Amygdala (tissue), 56 donors: ENCODE measurements around the gene NET1.
A peak's percentile ranks its signal among the peaks of the same experiment; 100 is the strongest.
"Not testable (repeated sequence)": the region's sequence is repeated elsewhere in the genome, so short reads cannot be mapped to it uniquely, and the experiment has no call there.

Source experiments
- DNase-seq, 56 donors: peaks; one replicate each; lab custom pipeline; 2025; lab: John Stamatoyannopoulos, UW

The NET1 gene, protein sequence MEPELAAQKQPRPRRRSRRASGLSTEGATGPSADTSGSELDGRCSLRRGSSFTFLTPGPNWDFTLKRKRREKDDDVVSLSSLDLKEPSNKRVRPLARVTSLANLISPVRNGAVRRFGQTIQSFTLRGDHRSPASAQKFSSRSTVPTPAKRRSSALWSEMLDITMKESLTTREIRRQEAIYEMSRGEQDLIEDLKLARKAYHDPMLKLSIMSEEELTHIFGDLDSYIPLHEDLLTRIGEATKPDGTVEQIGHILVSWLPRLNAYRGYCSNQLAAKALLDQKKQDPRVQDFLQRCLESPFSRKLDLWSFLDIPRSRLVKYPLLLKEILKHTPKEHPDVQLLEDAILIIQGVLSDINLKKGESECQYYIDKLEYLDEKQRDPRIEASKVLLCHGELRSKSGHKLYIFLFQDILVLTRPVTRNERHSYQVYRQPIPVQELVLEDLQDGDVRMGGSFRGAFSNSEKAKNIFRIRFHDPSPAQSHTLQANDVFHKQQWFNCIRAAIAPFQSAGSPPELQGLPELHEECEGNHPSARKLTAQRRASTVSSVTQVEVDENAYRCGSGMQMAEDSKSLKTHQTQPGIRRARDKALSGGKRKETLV

DNA sequence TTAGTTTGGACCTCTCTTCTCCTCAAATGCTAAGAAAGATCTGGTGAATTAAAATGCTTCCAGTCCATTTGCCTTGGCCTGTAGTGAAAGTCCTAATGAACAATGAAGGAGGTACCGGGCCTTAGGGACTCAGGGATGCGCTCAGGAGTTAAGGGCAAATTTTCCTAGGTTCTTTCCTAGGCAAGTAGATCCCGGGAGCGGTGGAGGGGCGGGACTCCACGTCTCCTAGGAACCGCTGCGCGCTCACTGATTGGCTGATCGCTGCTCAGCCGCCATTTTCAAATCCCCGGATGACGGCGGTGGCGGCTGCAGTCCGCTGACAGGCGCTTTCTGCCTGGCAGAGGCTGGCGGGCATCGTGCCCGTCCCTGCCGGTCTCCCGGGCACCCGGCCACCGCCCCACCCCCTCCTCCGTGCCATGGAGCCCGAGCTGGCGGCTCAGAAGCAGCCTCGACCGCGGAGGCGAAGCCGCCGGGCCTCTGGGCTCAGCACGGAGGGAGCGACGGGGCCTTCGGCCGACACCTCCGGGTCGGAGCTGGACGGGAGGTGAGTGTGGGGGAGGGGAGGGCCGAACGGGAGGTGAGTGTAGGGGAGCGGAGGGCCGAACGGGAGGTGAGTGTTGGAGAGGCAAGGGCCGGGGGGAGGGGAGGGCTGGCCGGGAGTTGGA lies at the start of gene NET1:
TSS of gene NET1 (plus strand) at position 281 of the 665 bp plus-strand sequence. CDS start at position 417, 136 bp downstream.
- DNase-seq, result peak; percentile 23 to 96 (median 87)

DNA sequence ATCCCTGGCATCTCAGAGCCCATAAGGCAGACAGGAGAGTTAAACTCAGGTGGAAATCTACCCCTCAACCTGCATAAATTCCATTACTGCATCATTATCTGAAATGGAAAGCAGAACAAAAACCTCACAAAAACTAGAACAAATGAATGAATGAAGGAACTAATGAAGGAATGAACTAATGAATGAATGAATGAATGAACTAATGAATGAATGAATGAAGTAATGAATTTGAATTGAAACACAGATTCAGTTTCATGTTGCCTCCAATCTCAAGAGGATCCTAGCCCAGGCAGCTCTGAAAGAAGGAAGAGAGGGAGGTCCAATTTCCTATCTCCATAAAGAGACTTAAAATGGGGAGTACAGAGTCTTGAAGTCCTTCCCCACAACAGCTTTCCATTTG lies 49.5 kb upstream of the NET1 start:
- no peak for DNase-seq

DNA sequence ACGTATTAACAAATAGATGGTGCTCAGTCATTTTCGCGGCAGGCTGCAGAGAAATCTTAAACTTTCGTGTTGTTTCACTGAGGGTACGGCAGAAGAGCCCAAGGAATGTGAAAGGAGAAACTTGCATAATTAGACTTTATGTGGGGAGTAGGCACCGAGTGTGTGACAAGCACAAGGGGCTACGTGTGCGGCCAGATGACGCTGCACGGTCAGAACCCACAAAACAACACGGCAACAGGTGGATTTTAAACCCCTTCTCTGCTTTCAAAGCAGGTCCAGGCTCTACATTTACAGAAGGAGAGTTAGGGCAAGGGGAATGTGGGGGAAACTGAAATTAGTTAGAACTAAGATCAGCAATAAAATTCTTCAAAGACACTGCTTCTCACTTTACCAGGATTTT lies 48.0 kb upstream of the NET1 start:
- DNase-seq, result no peak

DNA sequence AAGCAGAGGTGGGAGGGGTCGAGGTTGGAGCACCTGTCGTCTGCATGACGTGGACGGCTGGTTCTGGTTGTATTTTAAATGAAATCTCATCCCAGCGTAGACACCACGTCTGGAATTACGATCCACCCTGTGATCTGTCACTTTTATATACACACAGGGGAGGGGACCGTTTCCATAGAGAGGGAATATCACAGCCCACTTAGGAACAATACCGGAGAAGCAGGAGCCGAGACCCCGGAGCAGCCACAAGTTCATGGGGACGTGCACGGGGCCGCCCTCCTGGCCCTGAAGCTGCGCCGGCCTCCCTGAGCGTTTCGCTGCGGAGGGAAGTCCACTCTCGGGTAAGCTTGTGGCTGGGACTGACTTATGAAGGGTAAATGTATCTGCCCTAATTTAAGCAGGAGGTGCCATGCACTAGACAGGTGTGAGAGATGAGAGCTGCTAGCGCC lies 47.4 kb upstream of the NET1 start, which contains the start of gene UCN3:
TSS of gene UCN3 (plus strand) at position 77 of the 449 bp plus-strand sequence. CDS start 8,755 bp downstream, outside the sequence.
- DNase-seq, result no peak

DNA sequence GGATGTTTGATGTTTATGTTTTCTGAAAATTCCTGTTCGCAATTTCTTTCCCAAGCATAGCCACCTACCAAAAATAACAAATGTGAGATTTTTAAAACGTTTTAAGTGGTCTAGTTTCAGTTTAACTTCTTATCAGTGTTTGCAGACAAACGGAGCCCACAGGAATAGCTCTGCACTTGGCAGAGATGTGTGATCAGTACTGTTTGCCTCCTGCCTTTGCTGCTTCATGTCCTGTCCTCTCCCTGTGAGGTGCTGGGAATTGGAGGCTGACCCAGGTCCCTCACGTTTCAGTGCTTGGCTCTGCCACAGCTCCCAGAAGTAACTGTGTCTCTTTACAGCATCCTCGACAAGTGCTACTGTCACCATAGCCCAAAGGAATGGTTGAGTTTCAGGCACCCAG lies 46.4 kb upstream of the NET1 start:
- DNase-seq, result no peak

DNA sequence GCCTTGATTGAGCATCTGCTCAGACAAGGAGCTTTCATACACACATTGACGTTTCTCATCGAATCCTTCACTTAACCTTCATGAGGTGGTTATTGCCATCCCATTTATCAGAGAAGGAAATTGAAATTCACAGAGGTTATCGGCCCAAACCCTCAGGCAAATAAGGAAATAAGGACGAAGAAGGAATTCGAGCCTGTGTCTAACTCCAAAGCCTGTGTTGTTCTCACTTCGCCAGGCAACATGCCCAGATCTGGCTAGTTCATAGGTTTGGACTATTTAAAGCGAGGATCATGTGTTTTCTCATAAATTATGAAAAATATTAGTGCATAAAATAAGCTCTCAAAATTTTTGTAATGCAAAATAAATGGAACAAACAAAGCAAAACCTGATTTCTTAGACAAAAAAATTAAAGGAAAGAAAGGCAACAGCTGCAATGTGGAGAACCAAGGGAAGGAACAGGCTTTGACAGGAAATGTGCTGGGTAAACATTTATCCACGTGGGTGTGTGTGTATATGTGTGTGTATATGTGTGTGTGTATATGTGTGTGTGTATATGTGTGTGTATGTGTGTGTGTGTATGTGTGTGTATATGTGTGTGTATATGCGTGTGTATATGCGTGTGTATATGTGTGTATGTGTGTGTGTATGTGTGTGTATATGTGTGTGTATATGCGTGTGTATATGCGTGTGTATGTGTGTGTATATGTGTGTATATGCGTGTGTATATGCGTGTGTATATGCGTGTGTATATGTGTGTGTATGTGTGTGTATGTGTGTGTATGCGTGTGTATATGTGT lies 42.8 kb upstream of the NET1 start:
- DNase-seq, result peak in 1 of 56 donors; percentile 9

DNA sequence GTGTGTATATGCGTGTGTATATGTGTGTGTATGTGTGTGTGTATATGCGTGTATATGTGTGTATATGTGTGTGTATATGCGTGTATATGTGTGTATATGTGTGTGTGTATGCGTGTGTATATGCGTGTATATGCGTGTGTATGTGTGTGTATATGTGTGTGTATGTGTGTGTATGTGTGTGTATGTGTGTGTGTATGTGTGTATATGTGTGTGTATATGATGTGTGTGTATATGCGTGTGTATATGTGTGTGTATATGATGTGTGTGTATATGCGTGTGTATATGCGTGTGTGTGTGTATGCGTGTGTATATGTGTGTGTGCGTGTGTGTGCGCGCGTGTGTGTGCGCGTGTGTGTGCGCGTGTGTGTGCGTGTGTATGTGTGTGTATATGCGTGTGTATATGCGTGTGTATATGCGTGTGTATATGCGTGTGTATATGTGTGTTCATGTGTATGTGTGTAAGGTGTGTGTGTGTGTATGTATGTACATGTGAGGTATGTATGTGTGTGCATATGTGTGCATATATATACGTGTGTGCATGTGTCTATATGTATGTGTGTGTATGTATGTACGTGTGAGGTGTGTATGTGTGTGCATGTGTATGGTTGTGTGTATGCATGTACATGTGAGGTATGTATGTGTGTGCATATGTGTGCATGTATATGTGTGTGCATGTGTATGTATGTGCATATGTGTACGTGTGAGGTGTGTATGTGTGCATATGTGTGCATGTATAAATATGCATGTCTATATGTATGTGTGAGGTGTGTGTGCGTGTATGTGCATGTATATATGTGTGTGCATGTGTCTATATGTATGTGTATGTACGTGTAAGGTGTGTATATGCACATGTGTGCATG lies 41.6 kb upstream of the NET1 start:
- DNase-seq, result no peak

DNA sequence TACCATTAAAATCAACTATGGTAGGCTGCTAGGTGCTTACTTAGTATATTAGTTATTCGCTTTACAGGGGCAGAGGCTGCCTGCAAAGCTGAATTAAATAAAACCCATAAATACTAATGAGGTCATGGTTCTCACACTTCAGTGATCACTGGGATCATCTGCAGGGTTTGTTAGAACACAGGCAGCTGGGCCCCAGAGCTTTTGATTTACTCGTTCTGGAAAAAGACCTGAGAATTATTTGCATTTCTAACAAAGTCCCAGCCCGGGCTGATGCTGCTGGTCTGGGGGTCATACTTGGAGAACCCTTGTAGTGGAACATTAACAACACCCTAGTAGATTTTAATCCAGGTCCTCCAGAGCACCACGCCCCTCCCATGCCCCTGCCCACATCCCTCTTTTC lies 39.0 kb upstream of the NET1 start:
- DNase-seq, result no peak

DNA sequence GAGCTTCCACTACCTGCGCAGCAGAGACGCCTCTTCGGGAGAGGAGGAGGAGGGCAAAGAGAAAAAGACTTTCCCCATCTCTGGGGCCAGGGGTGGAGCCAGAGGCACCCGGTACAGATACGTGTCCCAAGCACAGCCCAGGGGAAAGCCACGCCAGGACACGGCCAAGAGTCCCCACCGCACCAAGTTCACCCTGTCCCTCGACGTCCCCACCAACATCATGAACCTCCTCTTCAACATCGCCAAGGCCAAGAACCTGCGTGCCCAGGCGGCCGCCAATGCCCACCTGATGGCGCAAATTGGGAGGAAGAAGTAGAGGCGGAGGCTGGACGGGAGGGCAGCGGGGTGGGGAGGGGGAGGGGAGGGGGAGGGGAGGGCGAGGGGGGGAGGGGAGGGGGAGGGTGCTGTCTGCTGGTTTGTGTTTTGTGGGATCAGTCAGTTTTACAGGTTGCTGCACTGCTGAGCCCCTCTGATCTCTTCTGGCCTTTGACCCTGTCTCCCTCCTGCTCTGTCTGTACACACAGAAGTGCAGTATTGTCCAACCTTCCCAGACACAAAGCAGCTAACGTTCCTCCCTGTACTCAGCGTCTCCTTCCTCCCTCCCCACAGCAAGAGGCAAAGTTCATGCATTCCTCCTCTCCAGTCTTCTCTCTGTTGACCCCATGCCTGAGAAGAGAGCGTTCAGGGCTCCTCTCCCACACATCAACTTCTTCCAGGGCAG lies 38.3 kb upstream of the NET1 start:
- DNase-seq, result no peak

DNA sequence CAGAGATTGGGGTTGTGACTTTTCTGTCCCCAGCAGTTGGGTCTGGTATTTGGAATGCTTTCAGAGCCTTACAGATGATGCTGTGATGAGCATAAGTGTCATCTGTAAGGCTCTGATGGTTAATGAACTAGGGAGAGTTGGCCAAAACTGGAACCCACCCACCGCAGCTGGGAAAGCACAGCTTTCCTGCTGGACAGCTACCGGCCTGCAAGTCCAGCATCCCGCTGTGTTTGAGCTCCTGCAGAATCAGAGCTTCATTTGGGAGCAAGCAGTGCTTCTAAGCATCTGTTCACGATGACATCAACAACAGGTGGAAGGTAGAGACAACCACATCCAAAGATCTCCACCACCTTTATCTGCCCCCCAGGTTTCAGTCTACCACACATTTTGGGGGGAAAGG lies 35.9 kb upstream of the NET1 start:
- DNase-seq, result no peak

DNA sequence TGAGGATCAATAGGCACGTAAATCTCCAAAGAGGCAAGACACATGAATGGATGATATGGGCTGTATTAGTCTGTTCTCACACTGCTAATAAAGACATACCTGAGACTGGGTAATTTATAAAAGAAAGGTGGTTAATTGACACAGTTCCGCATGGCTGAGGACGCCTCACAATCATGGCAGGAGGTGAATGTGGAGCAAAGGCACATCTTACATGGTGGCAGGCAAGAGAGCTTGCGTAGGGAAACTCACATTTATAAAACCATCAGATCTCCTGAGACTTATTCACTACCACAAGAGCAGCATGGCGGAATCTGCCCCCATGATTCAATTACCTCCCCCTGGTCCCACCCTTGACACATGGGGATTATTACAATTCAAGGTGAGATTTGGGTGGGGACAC lies 33.2 kb upstream of the NET1 start:
- not testable (repeated sequence) for DNase-seq

DNA sequence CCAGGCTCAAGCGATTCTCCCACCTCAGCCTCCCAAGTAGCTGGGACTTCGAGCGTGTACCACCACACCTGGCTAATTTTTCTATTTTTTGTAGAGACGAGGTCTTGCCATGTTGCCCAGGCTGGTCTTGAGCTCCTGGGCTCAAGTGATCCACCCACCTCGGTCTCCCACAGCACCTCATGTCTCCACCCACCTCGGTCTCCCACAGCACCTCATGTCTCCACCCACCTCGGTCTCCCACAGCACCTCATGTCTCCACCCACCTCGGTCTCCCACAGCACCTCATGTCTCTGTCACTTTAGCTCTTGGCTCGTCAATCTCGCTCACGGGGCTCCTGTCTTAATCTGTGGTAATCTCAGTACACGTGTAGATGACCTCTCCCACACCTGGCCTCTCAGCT lies 32.0 kb upstream of the NET1 start:
- DNase-seq, result not testable (repeated sequence)

DNA sequence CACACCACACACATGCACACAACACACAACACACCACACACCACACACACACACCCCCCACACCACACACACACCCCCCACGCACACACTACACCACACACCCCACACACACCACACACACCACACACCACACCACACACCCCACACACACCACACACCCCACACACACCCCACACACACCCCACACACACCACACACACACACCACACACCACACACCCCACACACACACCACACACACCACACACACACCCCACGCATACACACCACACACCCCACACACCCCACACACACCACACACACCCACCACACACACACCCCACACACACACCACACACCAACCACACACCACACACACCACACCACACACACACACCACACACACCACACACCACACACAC lies 31.2 kb upstream of the NET1 start:
- no peak for DNase-seq

DNA sequence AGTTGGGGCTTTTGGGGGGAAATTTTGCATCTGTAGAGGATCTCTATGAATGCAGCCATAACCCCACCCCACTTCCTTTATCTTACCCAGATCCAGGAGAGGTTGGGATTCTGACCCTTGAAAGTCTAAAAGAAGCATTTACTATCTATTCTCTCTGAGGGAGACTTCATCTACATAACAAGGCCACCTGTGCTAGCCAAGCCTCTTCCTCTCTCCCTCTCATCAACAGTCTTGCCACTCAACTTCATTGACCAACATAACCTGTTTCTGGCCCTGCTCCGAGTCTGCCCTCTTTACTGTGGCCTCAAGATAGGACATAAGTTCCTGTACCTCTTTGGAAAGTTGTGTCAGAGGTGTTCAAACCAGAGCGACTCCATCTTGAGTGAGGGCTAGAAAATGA lies 27.1 kb upstream of the NET1 start:
- DNase-seq, result no peak

DNA sequence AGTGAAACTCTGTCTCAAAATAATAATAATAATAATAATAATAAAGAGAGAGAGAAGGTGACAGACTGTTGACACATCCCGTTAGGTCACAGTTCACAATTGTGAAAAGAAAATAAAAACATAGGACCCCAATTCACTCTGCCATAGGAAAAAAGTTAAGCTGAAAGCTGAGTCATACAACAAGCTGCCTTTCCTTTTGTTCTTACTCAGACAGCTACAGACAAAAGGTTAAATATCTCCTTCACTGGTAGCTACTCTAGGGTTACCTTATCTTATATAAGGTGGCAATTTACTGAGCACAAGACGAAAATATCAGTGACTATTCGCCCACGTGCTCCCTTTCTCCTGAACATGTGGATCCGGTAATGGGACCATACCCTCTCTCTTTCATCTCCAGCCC lies 25.2 kb upstream of the NET1 start:
- no peak for DNase-seq

DNA sequence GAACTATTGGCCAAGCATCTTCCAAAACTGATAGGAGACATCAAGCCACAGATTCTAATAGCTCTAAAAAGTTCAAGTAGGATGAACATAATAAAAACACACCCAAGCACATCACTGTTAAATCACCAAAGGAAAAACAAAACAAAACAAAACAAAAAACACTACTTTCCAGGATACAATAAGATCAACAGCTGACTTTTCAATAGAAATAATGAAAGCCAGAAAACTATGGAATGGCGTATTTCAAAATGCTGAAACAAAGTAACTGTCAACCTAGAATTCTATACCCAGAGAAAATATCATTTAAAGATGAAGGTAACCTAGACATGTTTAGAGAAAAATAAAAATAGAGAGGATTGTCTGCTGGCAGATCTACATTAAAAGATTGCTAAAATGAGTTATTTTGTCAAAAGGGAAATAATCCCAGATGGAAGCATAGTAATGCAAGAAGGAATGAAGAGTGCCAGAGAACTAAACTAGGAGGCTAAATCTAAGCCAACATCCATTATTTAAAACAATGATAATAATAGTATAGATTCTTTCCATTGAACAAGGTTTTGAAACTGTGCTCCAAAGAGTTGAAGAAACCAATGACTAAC lies 21.7 kb upstream of the NET1 start:
- DNase-seq, result no peak

DNA sequence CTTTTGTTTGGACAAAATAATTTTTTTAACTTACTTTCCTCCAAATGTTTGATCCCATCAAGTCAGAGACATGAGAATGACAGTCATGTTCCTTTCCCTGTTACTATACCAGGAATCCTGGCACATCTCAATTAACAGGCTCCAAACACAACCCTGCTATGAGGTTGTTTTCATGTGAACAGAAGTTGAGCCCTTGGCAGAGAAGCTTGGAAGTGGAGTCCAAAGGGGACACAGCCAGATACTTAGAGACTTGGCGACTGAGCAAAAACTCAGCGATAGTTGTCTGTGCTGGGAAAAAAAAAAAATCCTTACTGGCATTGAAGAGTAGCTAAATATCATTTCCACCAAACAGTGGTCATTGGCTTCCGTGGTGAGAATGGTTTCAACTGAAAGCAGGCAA lies 20.6 kb upstream of the NET1 start:
- peak in 3 of 56 donors; percentile 2 to 22 (median 9) for DNase-seq

DNA sequence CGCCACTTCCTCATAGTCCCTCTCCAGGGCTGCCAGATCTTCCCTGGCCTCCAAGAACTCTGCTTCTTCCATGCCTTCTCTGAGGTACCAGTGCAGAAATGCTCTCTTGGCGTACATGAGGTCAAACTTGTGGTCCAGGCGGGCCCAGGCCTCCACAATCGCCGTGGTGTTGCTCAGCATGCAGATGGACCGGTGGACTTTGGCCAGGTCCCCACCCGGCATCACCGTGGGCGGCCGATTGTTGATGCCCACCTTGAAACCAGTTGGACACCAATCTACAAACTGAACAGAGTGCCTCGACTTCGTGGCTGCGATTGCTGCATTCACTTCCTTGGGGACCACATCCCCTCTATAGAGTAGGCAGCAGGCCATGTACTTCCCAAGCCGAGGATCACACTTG lies 18.8 kb upstream of the NET1 start:
- no peak for DNase-seq

DNA sequence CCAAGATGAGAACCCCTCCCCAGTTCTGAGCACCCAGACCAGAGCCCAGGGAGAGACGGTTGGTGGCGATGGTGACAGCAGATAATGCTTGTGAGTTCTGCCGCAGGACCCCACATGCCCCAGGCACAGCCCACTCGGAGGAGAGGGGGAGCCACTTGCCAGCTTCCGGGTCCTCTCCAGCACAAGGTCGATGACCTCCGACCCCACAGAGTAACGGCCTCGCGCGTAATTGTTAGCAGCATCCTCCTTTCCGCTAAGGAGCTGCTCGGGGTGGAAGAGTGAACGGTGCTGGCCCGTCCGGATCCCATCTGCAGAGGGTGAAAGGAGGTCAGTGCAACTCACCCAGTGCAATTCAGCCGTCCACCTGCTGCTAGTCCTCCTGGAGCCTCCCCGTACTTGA lies 17.2 kb upstream of the NET1 start:
- no peak for DNase-seq
